Dermis blood vessel endothelial cell (primary cell): ENCODE data around the gene C3orf20. TPM values are rescaled to one million over a fixed set of nuclear protein-coding genes. Genes with fewer than 3 reads are reported as not detected.
A peak's percentile ranks its signal among the peaks of the same experiment; 100 is the strongest.

Experiments used
- DNase-seq: peaks from one replicate; pipeline ENCODE4 v3.0.0; 2010
- total RNA-seq: library from RNA; depleted of rRNA; stranded (reverse); fragments of >200 nt; gene quantifications from 2 replicates; pipeline ENCODE4 v1.2.3, GENCODE V29; 2014

The C3orf20 gene
- not detected in 2 replicates for total RNA-seq

DNA sequence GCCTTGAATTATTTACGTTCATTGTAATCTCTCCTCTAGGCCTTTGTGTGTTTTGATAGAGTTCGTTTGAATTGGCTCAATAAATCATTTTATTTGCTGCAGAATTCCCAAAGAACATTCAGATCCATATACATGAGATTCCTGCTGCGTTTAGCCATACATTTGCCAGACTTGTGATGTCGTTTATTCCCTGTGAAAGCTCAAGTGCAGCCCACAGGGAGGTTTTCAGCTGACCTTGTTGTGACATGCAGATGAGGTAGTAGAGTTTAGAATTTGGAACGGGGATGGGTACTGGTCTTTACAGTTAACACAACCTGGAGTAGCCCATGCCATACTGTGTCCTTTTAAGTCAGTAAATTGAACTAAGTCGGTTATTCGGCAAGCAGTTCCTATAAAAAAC, at the start of gene C3orf20:
C3orf20 (plus strand) TSS at position 301 of the 400 bp plus-strand sequence. CDS start 7,573 bp downstream, outside the sequence.
- DNase-seq: no peak

DNA sequence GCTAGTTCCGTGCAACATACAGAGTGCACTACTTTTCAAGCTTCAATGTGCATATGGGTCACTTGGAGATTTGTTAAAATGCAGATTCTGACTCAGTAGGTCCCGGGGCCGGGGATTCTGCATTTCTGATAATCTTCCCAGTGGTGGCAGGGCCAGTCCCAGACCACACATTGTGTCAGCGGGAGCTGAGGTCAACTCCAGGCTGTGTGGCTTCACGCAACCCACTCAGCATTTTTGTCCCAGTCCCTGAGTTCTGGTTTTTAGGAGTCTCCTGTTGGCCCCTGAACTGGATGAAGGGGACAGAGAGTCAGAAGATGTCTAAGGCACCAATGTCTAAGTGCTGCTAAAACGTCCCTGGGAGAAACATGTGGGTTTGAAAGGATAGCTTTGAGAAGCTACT, 49.5 kb upstream of the C3orf20 start:
- DNase-seq: no peak

DNA sequence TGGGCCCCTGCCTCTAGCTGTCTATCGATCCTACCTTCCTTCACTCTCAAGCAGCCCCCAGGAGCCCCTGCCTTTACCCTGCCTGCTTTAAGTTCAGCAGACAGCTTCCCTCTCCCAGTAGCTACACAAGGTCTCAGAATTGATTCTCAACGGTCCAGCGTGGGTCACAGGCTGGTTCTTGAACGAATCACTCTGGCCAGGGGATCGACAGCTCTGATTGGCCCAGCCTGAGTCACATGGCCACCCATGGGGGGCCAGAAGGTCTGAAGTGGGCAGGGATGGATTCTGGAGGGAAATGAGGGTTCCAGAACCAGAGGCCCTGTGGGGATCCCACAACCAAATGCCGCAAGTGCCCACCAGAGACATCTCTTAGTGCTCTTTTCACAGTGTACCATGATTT, 47.1 kb upstream of the C3orf20 start:
- no peak for DNase-seq

DNA sequence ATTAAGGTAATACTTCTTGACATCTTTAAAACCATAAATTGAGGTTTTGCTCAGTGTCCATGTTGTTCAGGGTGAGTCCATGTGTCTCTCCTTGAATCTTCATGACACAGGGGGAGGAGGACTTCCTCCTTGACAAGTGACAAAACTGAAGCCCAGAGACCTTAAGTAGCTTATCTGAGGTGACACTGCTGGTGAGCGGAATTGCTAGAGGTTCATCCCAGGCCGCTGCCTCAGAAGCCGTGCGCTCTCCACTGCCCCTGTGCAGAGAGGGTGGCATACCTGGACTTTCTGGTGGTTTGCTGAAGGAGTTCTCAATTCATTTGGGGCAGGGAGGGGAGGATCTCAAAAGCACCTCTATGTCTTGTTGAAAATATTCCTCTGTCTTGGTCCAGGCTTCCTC, 46.5 kb upstream of the C3orf20 start:
- DNase-seq: no peak

DNA sequence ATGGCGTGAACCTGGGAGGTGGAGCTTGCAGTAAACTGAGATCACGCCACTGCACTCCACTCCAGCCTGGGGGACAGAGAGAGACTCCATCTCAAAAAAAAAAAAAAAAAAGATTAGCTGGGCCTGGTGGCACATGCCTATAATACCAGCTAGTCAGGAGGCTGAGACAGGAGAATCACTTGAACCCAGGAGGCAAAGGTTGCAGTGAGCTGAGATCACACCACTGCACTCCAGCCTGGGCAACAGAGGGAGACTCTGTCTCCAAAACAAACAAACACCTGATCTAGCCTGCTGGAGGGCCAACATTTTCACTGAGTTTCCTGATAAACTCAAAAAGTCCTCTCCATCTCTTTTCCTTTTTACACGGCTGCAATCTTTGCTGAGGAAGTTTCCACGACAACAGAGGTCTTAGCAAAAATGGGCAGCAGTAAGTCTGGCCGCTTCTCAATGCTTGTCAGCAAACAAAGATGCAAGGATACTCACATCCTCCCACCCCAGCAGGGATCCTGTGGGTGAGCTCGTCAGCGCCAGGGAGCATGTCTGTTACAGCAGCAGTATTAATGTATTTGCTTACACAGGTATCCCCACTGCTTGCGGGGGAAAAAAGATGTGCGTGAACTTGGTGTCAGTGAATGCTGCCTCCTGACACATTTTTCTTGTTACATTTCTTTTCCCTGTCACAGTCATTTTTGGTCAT, 44.4 kb upstream of the C3orf20 start:
- DNase-seq: no peak

DNA sequence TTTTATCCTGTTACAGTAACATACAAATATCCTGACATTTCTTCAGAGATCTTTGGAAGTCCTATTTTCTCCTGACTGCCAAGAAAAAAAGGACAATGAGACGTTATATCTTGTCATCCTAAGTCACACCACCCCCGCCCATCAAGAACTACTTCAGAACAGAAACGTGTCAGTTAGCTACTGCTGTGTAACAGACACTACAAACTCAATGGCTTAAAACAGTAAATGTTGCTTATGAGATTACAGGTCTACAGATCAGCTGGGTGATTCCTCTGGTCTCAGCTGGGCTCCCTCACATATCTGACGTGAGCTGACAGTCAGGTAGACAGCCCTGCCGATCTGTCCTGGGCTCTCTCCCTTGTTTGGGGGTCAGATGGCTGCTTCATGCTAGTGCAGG, 43.8 kb upstream of the C3orf20 start:
- no peak for DNase-seq

DNA sequence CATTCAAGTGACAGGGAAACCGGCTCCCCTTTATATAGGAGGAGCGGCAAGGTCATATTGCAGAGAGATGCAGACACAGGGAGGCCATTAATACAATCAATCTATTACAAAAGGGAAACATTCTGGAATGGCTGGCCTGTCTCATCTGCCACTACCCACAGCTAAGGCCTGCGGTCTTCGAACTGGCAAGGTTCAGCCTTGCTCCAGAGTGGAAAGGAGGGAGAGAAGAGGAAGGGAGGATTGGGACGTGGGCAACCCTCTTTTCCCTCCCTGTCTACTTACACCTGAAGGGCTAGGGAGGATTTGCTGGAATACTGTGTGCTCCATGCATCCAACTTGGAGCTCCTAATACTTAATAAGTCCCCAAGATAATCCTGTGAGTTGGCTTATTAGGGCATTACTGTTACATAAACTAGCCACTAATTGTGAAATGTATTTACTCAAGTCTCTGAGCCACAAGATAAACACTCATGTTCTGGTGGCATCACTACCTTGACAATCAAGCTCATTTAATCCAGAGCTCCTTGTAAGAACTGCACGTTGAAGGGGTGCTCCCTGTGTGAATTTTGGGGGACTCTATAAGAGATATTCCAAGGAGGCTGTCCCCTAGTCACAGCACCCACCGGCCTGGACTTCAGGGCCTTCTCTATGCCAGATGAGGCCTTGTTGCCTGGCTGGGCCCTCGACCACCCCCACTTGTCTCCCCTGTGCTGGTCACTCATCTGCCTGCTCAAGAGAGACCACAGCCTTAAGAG, 43.1 kb upstream of the C3orf20 start:
- no peak for DNase-seq

DNA sequence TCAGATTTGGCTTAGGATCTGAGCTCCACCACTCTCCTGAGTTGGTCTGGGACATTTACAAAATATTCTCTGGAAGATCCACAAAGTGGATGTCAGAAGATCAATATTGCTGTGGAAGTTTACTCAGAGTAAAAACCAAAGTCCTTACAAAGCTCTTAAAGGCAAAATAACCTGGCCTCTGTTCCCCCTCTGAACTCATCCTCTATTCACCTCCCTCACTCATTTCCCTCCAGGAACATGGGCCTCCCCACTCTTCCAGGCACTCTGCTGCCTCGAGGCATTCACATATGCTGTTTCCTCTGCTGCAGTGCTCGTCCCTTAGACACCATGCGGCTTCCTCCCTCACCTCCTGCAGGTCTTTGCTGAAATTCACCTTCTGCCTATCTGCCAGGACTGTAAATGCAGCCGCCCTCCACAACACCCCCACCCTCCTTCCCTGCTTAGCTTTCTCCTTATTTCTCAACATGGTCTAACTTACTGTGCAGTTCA, 42.5 kb upstream of the C3orf20 start:
- no peak for DNase-seq

DNA sequence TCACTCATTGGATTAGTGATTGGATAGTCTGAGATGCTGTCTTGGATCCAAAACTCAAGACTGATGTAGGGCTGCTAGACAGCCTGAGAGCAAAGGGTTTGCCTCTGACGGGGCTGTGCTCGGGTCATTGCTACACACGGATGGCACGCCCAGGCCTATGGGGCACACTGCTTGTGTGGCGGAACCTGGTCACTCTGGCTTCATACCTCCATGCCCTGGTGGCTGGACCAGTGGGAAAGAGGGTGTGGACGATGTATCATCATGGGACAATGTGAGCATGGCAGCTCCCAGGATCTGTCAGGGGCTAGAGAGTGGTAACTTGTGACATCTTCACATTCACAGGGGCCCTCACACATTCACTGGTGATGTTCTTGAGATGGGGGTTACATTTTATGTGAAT, 41.5 kb upstream of the C3orf20 start:
- DNase-seq: no peak

DNA sequence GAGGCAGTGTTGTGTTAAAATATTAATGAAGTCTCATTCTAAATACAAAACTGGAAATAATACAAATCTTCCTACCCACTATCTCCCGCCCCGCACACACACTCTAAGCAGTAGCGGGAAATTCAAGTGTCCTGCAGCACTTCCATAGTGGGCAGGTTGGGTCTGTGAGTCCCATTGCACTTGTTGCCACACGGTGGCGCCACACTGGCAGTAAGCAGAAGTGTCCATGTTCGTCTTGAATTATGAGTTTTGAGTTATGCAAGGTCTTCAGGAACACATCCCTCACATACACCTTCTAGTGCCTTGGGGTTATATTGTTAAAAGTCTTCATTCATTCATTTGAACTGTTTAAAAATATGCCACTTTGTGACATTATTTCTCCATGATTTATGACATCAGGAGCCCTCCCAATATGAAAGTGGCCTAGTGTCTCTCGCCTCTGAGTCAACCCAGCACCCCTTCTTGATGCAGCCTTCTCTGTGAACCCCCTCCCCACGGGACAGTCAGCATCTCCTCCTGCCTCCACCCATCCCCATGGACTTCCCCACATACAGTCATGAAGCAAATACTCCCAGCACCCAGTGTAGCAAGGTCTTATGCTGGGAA, 41.0 kb upstream of the C3orf20 start:
- DNase-seq: peak; percentile 82

DNA sequence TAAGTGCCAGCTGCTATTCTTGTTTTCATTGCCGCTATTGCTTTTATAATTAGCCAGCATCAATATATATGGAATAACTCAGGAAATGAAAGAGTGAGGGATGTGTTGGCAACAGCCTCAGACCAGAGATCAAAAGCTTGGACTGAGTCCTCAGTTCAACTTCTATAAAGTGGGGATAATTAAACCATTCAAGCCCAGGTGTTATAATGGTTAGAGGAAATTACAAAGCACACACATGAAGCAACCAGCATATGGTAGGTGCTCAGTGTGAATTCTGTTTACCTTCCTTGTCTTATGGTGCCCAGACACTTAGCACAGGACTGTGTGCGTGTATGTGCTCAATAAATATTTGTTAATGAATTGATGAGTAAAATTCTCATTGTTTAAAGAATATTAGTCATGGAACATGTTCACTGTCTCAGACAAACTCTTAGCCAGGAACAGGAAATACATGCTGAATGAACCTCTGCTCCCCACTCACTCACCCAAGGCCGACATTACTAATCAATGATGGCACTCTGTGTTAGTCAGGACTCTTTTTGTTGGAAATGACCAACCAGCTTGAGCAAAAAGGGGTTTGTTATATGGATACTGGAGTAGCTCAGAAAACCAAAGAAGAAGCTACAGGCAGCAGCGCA, 40.1 kb upstream of the C3orf20 start:
- peak; percentile 86 for DNase-seq

DNA sequence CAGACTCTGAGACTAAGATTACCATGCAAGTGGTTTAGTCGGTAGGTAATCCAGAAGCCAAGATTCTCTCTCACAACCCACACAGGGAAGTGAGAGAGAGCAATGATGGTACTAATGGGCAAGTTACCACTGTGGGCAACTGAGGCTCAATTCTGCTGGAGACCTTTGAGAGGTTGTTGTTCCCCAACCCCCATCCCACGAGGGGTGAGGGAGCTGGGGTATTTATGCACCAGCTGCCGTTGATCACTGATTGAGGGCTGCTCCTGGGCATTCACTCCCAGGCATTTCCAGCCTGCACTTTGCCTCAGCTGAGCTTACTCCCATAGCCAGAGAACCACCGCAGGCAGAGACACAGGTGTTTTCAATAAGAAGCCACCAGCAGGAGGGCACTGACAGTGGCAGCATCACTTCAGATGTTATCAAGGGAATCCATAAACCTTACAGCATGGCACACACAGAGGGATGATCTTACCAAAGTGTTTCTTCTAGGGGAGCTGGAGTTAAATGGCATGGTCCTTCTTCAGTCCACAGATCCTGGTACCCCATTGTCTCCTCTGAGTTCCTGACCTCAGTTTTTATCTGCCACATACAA, 38.3 kb upstream of the C3orf20 start:
- no peak for DNase-seq

DNA sequence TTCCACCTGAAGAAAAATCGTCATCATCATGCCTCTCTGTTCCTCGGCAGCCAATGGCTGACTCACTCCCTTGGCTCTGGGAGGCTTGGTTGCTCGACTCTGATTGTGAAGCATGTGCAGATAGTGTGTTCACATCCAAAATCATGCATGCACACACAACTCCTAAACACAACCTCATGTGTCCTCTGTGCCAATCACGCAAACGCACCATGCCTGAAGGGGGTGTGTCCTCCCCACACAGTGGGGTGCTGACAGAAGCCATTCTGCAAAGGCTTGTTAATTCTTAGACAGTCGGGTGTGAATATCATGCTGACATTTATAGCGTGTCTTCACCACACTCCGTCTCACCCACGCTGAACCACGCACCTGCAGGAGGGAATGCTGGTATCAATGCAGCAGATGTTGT, 34.8 kb upstream of the C3orf20 start:
- DNase-seq: no peak

DNA sequence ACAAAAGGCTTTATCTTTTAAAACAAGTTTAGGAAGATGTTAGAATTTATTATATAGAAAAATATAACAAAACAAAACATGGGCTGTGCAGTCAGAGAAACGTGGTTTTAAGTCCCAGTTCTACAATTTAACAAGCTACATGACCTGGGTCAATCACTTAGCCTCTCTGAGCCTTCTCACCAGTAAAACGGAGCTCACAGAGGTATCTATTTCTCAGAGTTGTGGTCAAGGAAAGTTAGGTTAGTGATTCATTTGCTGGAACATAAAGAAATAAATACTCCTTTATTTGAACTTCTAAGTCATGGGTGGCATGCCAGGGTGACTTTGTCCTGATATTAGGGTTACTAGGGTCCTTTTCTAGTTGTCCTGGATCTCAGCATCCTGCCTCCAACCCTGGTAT, 34.2 kb upstream of the C3orf20 start:
- no peak for DNase-seq

DNA sequence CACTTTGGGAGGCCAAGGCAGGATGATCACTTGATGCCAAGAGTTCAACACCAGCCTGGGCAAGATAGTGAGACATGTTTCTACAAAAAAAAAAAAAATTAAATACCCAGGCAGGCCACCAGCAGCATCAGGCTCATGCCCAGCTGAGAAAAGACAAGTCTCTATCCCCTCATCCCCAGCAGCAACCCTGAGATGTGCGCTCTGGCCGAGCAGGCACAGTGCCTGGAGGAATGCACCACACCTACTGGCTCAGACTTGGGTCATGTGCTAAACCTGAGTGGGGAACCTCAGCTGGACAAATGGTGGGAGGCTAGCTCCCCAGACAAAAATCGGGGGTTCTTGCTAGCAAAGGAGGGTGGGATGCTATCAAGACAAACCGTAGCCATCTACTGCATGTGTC, 33.6 kb upstream of the C3orf20 start:
- no peak for DNase-seq

DNA sequence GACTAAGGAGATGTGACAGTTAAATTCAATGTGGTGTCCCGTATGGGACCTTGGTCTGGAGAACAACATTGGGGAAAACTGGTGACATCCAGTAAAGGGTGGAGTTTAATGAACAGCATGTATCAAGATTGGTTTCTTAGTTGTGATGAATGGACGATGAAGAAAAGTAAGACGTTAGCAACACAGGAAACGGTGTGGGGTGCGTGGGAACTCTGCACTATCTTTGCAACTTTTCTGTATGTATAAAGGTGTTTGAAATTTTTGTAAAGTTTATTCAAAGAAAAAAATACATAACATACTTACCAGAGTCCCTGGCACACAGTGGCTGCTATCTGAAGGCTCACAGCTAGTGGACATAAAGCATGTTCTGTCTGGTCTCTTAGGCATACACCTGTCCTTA, 29.5 kb upstream of the C3orf20 start:
- DNase-seq: no peak

DNA sequence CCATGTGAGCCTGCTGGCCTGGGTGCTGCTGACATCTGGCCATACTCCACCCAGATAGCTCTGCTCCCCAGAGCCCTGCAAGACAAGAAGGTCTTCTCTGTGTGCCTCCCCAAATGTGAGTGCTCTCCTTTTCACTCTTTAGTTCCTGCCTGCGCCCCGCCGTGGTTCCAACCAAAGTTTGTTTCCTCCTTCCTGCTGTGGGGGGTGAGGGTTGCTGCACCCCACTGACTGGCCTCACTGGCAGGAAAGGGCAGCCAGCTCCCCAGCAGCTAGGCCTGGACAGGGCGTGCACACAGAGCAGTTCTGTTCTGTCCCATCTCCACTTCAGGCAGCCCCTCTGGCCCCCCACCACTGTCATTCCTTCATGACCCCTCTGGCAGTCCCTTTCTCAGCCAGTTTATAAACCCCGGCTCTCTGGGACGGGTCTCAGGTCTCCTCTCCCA, 28.8 kb upstream of the C3orf20 start:
- no peak for DNase-seq

DNA sequence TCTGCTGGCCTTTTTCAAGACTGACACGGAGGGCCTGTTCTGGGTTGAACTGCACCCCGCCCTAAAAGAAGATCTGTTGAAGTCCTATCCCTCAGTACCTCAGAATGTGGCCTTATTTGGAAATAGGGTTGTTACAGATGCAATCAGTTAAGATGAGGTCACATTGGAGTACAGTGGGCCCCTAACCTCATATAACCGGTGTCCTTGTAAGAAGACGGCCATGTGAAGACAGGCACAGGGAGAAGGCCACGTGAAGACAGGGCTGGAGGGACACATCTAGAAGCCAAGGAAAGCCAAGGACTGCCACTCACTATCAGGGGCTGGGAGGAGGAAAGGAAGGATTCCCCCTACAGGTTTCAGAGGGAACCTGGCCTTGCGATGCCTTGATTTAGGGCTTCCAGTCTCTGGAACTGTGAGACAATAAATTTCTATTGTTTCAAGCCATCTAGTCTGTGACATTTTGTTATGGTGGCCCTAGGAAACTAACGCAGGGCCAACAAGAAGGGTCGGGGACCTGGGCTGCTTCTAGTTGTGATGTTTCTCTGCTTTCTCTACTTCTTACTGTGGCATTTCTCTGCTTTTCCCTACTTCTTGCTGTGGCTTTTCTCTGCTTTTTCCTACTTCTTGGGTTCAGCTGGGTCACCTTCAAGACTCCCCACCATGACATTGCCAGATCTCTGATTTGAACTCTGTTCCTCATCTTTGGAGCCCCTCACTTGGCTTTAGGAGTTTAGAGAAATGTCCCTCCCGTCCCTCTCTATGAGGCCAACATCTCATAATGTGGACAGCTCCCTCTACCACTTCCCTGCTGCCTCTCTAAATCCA, 28.1 kb upstream of the C3orf20 start:
- DNase-seq: no peak

DNA sequence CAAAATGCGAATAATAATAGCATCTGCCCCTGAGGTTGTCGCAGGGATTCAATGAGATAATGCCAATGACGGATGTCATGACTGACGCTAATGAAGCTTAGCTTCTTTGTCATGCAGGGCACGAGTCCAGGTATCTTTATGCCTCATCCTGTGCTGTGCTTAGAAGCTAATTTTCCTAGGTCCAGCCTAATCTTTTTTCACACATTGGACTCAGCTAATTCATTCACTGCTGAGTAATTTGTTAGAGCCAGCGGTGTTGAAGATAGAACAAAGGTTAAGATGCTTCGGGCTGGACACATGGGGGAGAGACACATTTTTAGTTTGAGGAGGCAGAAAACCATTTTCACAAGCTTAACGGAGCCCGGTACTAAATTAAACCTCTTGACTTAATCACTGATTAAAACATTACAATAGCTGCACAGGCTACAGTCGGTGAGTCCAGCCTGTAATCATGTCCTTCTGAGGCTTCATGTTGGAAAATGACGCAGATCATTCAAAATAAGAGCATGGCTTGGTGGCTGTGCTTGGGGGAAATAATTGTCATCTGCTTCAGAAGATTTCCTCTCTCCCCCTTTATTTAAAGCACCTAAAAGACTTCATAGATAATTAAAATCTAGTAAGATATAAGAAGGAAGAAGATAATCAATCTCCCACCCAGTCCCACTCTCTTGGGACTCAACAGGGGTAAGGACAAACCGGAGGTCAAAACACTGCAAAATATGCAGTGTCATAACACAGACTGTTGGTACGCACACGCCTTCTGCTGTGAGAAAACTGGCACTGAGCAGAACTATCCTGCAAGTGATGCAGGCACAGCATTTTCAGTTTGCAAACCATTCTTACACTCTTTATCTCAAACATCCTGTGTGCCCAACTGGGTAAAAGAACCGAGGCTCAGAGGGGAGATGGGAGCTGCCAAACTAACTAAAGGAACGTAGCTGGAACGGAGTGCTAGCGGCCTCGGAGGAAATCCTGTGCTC, 26.7 kb upstream of the C3orf20 start:
- DNase-seq: peak; percentile 39

DNA sequence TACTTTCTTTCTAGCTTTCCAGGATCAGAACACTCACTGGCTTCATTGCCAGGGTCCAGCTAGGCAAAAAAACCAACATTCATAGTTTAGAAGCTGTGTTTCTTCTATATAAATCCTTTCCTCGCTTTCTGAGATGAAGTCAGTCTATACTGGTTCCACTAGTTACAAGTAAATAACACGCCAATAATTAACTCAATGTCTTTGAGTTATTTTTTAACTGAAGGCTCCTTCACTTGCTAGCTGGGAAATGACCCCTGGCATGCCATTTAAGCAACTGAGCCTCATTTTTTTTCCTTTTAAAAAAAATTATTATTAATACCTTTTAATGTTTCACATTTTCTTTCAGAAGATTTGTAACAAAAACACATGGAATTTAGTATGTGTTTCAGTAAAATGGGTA, 25.5 kb upstream of the C3orf20 start:
- no peak for DNase-seq

DNA sequence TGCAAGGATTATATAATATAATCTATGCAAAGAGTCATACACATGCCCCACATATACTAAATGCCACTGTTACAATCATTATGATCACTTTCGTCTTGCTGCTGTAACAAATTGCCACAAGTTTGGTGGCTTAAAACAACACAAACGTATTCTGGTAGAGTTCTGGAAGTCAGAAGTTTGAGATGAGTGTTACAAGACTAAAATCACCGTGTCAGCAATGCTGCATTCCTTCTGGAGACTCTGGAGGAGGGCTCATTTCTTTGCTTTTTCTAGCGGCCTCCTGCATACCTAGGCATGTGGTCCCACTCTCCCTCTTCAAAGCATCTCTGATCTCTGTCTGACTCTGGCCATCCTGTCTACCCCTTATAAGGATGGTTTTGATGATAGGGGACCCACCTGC, 24.7 kb upstream of the C3orf20 start:
- DNase-seq: no peak
